ENCODE measurements around the gene EXOC6. TPM values are rescaled to one million over a fixed set of nuclear protein-coding genes. Genes with fewer than 3 reads are reported as not detected.

The EXOC6 gene
- total RNA-seq, 1 experiment from 2014 or later: 19.2 TPM

GRCh38 chr10:92957223-92958010 is 109.1 kb downstream of the EXOC6 start:
- CTCF ChIA-PET: no interaction called here
- Mint-ChIP-seq H3K27me3 (ENCODE audit: unreplicated experiment) (no peaks in the 10 kb centered on the region), H3K27ac (ENCODE audit: unreplicated experiment) (no peak overlapping the region)

GRCh38 chr10:92961638-92962037 is 113.3 kb downstream of the EXOC6 start:
- CTCF ChIA-PET: no interaction called here
- intact Hi-C loops (cut with micrococcal nuclease; ENCODE audit: unreplicated experiment): no loop called here
- BruUV-seq (replicated peaks): no TSS peak
- H3K27ac Mint-ChIP-seq (ENCODE audit: unreplicated experiment): no peak overlapping the region
- TF ChIP-seq CTCF (IDR thresholded peaks at IDR 0.05; ENCODE audit: unreplicated experiment): no peak
- H3K27me3 Mint-ChIP-seq (ENCODE audit: unreplicated experiment): no peaks in the 10 kb centered on the region
- no peaks in the 10 kb centered on the region for H3K4me1 Mint-ChIP-seq (ENCODE audit: low read depth, unreplicated experiment)
- H3K36me3 Mint-ChIP-seq (ENCODE audit: insufficient read depth, unreplicated experiment): no peaks in the 10 kb centered on the region
- no peaks in the 10 kb centered on the region for H3K9me3 Mint-ChIP-seq (ENCODE audit: low read depth, unreplicated experiment)
- DNase-seq: no peak
- H3K4me3 Mint-ChIP-seq (ENCODE audit: low read depth, unreplicated experiment): no peak overlapping the region

More at GRCh38 chr10:92957223-92958010, 109.1 kb downstream of the EXOC6 start:
- Mint-ChIP-seq H3K4me3 (ENCODE audit: low read depth, unreplicated experiment) (no peak overlapping the region), H3K9me3 (ENCODE audit: low read depth, unreplicated experiment) (no peaks in the 10 kb centered on the region), H3K36me3 (ENCODE audit: insufficient read depth, unreplicated experiment) (no peaks in the 10 kb centered on the region), H3K4me1 (ENCODE audit: low read depth, unreplicated experiment) (no peaks in the 10 kb centered on the region)
- no TSS peak for BruUV-seq (replicated peaks)
- no peak for TF ChIP-seq CTCF (IDR thresholded peaks at IDR 0.05; ENCODE audit: unreplicated experiment)
- DNase-seq: no peak
- intact Hi-C loops (cut with micrococcal nuclease; ENCODE audit: unreplicated experiment): no loop called here

- Mint-ChIP-seq H3K27ac (ENCODE audit: unreplicated experiment) (no peak overlapping the region), H3K4me3 (ENCODE audit: low read depth, unreplicated experiment) (no peak overlapping the region), H3K4me1 (ENCODE audit: low read depth, unreplicated experiment) (no peaks in the 10 kb centered on the region), H3K36me3 (ENCODE audit: insufficient read depth, unreplicated experiment) (no peaks in the 10 kb centered on the region), H3K27me3 (ENCODE audit: unreplicated experiment) (no peaks in the 10 kb centered on the region), H3K9me3 (ENCODE audit: low read depth, unreplicated experiment) (no peaks in the 10 kb centered on the region)
- CTCF ChIA-PET: interaction anchor here (0.7 kb wide), 1 partner anchor 8 kb away, joined by 3 read pairs; no protein-coding TSS in a partner anchor
- no peak for DNase-seq
- intact Hi-C loops (cut with micrococcal nuclease; ENCODE audit: unreplicated experiment): no loop called here
- TF ChIP-seq CTCF (IDR thresholded peaks at IDR 0.05; ENCODE audit: unreplicated experiment): peak; percentile 26
- BruUV-seq (replicated peaks): no TSS peak
Observed at GRCh38 chr10:92965314-92965713, 117.0 kb downstream of the EXOC6 start.

- Mint-ChIP-seq H3K27me3 (ENCODE audit: unreplicated experiment) (no peaks in the 10 kb centered on the region), H3K36me3 (ENCODE audit: insufficient read depth, unreplicated experiment) (peaks cover 6% of the 10 kb centered on the region), H3K4me1 (ENCODE audit: low read depth, unreplicated experiment) (peaks cover 12% of the 10 kb centered on the region), H3K9me3 (ENCODE audit: low read depth, unreplicated experiment) (no peaks in the 10 kb centered on the region), H3K27ac (ENCODE audit: unreplicated experiment) (no peak overlapping the region), H3K4me3 (ENCODE audit: low read depth, unreplicated experiment) (no peak overlapping the region)
- no peak for TF ChIP-seq CTCF (IDR thresholded peaks at IDR 0.05; ENCODE audit: unreplicated experiment)
- CTCF ChIA-PET: no interaction called here
- DNase-seq: no peak
- no TSS peak for BruUV-seq (replicated peaks)
- intact Hi-C loops (cut with micrococcal nuclease; ENCODE audit: unreplicated experiment): no loop called here
Observed at GRCh38 chr10:92967641-92968040, 119.3 kb downstream of the EXOC6 start.

Data from Calu3 (cell line).